ENCODE data around the gene RSPH10B.
"Not testable (repeated sequence)": the region's sequence is repeated elsewhere in the genome, so short reads cannot be mapped to it uniquely, and the experiment has no call there.

DNA sequence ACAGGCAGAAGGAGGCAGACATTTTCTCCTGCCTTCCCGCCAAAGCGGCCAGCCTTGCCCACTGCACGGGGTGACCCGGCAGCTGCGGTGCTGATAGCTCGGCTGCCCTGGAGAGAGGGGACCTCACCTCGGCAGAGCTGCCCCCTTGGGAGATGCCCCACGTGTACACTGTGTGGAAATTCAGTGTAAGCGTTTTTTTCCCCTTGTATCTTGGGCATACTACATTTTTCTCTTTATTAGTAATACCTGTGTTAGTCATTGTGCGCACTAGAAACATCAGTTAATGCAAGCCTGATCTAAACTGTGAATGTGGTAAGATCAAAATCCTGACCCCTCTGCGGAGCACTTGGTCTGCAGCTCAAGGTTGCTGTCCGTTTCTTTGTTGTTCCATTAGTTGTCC lies 45.9 kb downstream of the RSPH10B start:
- TF ChIP-seq, protein P1, sequence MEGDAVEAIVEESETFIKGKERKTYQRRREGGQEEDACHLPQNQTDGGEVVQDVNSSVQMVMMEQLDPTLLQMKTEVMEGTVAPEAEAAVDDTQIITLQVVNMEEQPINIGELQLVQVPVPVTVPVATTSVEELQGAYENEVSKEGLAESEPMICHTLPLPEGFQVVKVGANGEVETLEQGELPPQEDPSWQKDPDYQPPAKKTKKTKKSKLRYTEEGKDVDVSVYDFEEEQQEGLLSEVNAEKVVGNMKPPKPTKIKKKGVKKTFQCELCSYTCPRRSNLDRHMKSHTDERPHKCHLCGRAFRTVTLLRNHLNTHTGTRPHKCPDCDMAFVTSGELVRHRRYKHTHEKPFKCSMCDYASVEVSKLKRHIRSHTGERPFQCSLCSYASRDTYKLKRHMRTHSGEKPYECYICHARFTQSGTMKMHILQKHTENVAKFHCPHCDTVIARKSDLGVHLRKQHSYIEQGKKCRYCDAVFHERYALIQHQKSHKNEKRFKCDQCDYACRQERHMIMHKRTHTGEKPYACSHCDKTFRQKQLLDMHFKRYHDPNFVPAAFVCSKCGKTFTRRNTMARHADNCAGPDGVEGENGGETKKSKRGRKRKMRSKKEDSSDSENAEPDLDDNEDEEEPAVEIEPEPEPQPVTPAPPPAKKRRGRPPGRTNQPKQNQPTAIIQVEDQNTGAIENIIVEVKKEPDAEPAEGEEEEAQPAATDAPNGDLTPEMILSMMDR (IDR thresholded peaks at IDR 0.05; ENCODE audit: poor library complexity): not testable (repeated sequence)
- not testable (repeated sequence) for TF ChIP-seq EZH2 (IDR thresholded peaks at IDR 0.05; ENCODE audit: borderline replicate concordance)
